HEK293 (cell line): ENCODE results near the gene HMCN1.

Source experiments
- CTCF ChIA-PET: fragments of 350-600 bp; formaldehyde crosslinking; extraction: SDS; loops from one replicate; lab custom pipeline; 2021; ENCODE audit warnings: antibody characterized with exemption; lab: Yijun Ruan, JAX
- POLR2A ChIA-PET: fragments of 300-600 bp; formaldehyde crosslinking; extraction: SDS; loops from one replicate; lab custom pipeline; 2020; ENCODE audit warnings: antibody characterized with exemption, inconsistent platforms; lab: Yijun Ruan, JAX
- H3K27ac ChIP-seq: fragments of 200-500 bp; sonication (Bioruptor generic); 2 replicates; pipeline ENCODE4 v1.5.1; 2014; ENCODE audit warnings: low read depth, low read length, control low read depth, inconsistent platforms; ENCODE audit errors: extremely low read depth
- H3K36me3 ChIP-seq, 2 experiments: fragments of 200-500 bp in 1 of 2; sonication (Bioruptor generic) in 1 of 2; 1 replicate in 1 of 2; 2 replicates in 1 of 2; pipeline ENCODE4 v1.5.1; 2014 to 2017; ENCODE audit warnings: inconsistent platforms in 2 of 2, low read length in 2 of 2; ENCODE audit not compliant: control insufficient read depth in 2 of 2, insufficient read depth in 1 of 2
- H3K4me1 ChIP-seq: fragments of 200-500 bp; sonication (Bioruptor generic); 2 replicates; pipeline ENCODE4 v1.5.1; 2014; ENCODE audit warnings: mild to moderate bottlenecking, low read length, inconsistent platforms; ENCODE audit not compliant: control insufficient read depth, insufficient read depth
- H3K4me3 ChIP-seq: 2 replicates; pipeline ENCODE4 v1.5.1; 2011; ENCODE audit warnings: low read depth, mild to moderate bottlenecking, control low read depth, low read length, moderate library complexity
- H3K9me3 ChIP-seq: fragments of 200-500 bp; sonication (Bioruptor generic); 2 replicates; pipeline ENCODE4 v1.5.1; 2014; ENCODE audit warnings: low read depth, low read length, inconsistent platforms; ENCODE audit not compliant: control insufficient read depth, insufficient read depth
- BCL11A ChIP-seq: fragments of 450-650 bp; formaldehyde crosslinking; IDR thresholded peaks from 2 replicates; pipeline ENCODE4 v1.5.1; 2016; ENCODE audit warnings: low read depth, missing biosample characterization, missing genetic modification characterization
- EGR2 ChIP-seq: fragments of 450-650 bp; formaldehyde crosslinking; IDR thresholded peaks from 2 replicates; pipeline ENCODE4 v1.5.1; 2016; ENCODE audit warnings: low read depth, missing biosample characterization, missing genetic modification characterization
- FEZF1 ChIP-seq: fragments of 450-650 bp; formaldehyde crosslinking; IDR thresholded peaks from 2 replicates; pipeline ENCODE4 v1.5.1; 2016; ENCODE audit warnings: missing biosample characterization, missing genetic modification characterization
- GLIS1 ChIP-seq: fragments of 450-650 bp; formaldehyde crosslinking; IDR thresholded peaks from 2 replicates; pipeline ENCODE4 v1.5.1; 2016; ENCODE audit warnings: missing biosample characterization, missing genetic modification characterization
- TRIM28 ChIP-seq: IDR thresholded peaks from 2 replicates; pipeline ENCODE4 v1.6.1; 2011; ENCODE audit warnings: low read length, control low read depth, borderline replicate concordance
- ZBTB8A ChIP-seq: fragments of 450-650 bp; formaldehyde crosslinking; IDR thresholded peaks from 2 replicates; pipeline ENCODE4 v1.5.1; 2016; ENCODE audit warnings: missing biosample characterization, missing genetic modification characterization
- ZIC2 ChIP-seq: fragments of 450-650 bp; formaldehyde crosslinking; IDR thresholded peaks from 2 replicates; pipeline ENCODE4 v1.5.1; 2016; ENCODE audit warnings: missing biosample characterization, missing genetic modification characterization
- ZNF138 ChIP-seq: fragments of 450-650 bp; formaldehyde crosslinking; IDR thresholded peaks from 2 replicates; pipeline ENCODE4 v1.5.1; 2016; ENCODE audit warnings: missing biosample characterization, missing genetic modification characterization, borderline replicate concordance
- ZNF248 ChIP-seq: fragments of 450-650 bp; formaldehyde crosslinking; IDR thresholded peaks from 2 replicates; pipeline ENCODE4 v1.5.1; 2017; ENCODE audit warnings: missing biosample characterization, missing genetic modification characterization
- ZNF416 ChIP-seq: fragments of 450-650 bp; formaldehyde crosslinking; IDR thresholded peaks from 2 replicates; pipeline ENCODE4 v1.5.1; 2016; ENCODE audit warnings: missing biosample characterization, missing genetic modification characterization
- ZNF561 ChIP-seq: fragments of 450-650 bp; IDR thresholded peaks from 2 replicates; pipeline ENCODE4 v1.5.1; 2018; ENCODE audit warnings: missing biosample characterization, missing genetic modification characterization, borderline replicate concordance
- ZNF600 ChIP-seq: fragments of 450-650 bp; formaldehyde crosslinking; IDR thresholded peaks from 2 replicates; pipeline ENCODE4 v1.5.1; 2016; ENCODE audit warnings: missing biosample characterization, missing genetic modification characterization
- ZNF843 ChIP-seq: fragments of 450-650 bp; formaldehyde crosslinking; IDR thresholded peaks from 2 replicates; pipeline ENCODE4 v1.5.1; 2016; ENCODE audit warnings: missing biosample characterization, missing genetic modification characterization
- TF ChIP-seq, protein P1 (sequence below): fragments of 450-650 bp; formaldehyde crosslinking; IDR thresholded peaks from 2 replicates; pipeline ENCODE4 v1.5.1; 2016; ENCODE audit warnings: missing biosample characterization, missing genetic modification characterization, low read depth
- TF ChIP-seq, protein P2 (sequence below): fragments of 450-650 bp; formaldehyde crosslinking; IDR thresholded peaks from 2 replicates; pipeline ENCODE4 v1.5.1; 2016; ENCODE audit warnings: missing biosample characterization, missing genetic modification characterization
- TF ChIP-seq, protein P3 (sequence below): fragments of 450-650 bp; formaldehyde crosslinking; IDR thresholded peaks from 2 replicates; pipeline ENCODE4 v1.5.1; 2016; ENCODE audit warnings: missing biosample characterization, missing genetic modification characterization, borderline replicate concordance
- TF ChIP-seq, protein P4 (sequence below): fragments of 450-650 bp; IDR thresholded peaks from 2 replicates; pipeline ENCODE4 v1.5.1; 2018; ENCODE audit warnings: missing biosample characterization, mild to moderate bottlenecking, missing genetic modification characterization
- TF ChIP-seq, protein P5 (sequence below): fragments of 450-650 bp; formaldehyde crosslinking; IDR thresholded peaks from 2 replicates; pipeline ENCODE4 v1.5.1; 2017; ENCODE audit warnings: missing biosample characterization, missing genetic modification characterization
- TF ChIP-seq, protein P6 (sequence below): fragments of 450-650 bp; formaldehyde crosslinking; IDR thresholded peaks from 2 replicates; pipeline ENCODE4 v1.5.1; 2016; ENCODE audit warnings: missing biosample characterization, missing genetic modification characterization

Gene HMCN1

DNA sequence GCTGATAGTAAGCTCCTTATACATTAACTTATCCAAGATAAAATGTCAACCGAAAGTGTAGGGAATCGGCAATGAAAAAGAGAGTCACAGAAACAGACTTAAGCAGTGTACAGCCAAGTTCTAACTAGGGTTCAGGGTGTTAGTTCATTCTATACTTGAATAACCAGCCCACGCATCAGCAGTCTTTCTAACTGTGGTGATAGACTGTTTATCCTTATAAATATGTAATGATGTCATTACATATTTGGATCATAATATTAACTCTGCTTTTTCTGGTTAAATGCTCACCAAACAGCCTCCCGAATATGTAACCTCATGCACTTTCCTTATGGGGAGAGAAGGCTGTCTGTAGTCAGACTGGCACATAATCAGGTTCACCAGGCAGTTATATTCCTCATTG, 11.0 kb downstream of the HMCN1 start:
- CTCF ChIA-PET = no interaction called here
- Histone ChIP-seq H3K4me3 (no peak overlapping the region), H3K4me1 (no peaks in the 10 kb centered on the region), H3K9me3 (no peaks in the 10 kb centered on the region), H3K36me3 (no peaks in the 10 kb centered on the region)
- POLR2A ChIA-PET = no interaction called here
- TF ChIP-seq ZNF843 = no peak
- TF ChIP-seq, protein P1, sequence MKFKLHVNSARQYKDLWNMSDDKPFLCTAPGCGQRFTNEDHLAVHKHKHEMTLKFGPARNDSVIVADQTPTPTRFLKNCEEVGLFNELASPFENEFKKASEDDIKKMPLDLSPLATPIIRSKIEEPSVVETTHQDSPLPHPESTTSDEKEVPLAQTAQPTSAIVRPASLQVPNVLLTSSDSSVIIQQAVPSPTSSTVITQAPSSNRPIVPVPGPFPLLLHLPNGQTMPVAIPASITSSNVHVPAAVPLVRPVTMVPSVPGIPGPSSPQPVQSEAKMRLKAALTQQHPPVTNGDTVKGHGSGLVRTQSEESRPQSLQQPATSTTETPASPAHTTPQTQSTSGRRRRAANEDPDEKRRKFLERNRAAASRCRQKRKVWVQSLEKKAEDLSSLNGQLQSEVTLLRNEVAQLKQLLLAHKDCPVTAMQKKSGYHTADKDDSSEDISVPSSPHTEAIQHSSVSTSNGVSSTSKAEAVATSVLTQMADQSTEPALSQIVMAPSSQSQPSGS (tag by site-specific recombination) = peak; percentile 52; the same call in 1 of the 2 replicates
- TF ChIP-seq, all 188 proteins: peak for 1
- no peak overlapping the region for H3K27ac ChIP-seq

DNA sequence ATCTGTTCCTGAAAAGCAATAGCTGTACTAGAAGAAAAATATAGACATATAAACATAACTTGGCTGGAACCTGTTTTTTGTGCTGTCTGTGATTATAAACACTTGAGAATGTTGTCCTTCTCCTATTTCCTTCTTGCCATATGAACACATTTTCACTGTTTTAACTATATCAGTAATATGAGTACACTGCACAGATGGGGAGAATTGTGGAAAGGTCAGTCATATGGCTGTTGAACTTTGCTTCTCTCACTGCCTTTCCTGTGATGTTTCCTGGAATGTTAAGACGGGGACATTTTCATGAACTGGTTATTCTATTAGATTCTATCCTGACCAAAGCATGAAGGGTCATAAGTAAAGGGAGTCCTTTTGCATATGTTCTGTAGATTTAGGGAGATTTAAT, 24.9 kb downstream of the HMCN1 start:
- TF ChIP-seq EGR2 (tag by site-specific recombination) (no peak), ZNF416 (no peak), ZNF561 (tag by site-specific recombination) (no peak), ZIC2 (tag by site-specific recombination) (no peak), ZNF138 (tag by site-specific recombination) (no peak)
- TF ChIP-seq, protein P2, sequence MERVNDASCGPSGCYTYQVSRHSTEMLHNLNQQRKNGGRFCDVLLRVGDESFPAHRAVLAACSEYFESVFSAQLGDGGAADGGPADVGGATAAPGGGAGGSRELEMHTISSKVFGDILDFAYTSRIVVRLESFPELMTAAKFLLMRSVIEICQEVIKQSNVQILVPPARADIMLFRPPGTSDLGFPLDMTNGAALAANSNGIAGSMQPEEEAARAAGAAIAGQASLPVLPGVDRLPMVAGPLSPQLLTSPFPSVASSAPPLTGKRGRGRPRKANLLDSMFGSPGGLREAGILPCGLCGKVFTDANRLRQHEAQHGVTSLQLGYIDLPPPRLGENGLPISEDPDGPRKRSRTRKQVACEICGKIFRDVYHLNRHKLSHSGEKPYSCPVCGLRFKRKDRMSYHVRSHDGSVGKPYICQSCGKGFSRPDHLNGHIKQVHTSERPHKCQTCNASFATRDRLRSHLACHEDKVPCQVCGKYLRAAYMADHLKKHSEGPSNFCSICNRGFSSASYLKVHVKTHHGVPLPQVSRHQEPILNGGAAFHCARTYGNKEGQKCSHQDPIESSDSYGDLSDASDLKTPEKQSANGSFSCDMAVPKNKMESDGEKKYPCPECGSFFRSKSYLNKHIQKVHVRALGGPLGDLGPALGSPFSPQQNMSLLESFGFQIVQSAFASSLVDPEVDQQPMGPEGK (tag by site-specific recombination) = no peak
- TF ChIP-seq, protein P3, sequence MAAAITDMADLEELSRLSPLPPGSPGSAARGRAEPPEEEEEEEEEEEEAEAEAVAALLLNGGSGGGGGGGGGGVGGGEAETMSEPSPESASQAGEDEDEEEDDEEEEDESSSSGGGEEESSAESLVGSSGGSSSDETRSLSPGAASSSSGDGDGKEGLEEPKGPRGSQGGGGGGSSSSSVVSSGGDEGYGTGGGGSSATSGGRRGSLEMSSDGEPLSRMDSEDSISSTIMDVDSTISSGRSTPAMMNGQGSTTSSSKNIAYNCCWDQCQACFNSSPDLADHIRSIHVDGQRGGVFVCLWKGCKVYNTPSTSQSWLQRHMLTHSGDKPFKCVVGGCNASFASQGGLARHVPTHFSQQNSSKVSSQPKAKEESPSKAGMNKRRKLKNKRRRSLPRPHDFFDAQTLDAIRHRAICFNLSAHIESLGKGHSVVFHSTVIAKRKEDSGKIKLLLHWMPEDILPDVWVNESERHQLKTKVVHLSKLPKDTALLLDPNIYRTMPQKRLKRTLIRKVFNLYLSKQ (tag by site-specific recombination) = no peak
- TF ChIP-seq, protein P4, sequence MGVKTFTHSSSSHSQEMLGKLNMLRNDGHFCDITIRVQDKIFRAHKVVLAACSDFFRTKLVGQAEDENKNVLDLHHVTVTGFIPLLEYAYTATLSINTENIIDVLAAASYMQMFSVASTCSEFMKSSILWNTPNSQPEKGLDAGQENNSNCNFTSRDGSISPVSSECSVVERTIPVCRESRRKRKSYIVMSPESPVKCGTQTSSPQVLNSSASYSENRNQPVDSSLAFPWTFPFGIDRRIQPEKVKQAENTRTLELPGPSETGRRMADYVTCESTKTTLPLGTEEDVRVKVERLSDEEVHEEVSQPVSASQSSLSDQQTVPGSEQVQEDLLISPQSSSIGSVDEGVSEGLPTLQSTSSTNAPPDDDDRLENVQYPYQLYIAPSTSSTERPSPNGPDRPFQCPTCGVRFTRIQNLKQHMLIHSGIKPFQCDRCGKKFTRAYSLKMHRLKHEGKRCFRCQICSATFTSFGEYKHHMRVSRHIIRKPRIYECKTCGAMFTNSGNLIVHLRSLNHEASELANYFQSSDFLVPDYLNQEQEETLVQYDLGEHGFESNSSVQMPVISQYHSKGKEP = no peak
- TF ChIP-seq, protein P5, sequence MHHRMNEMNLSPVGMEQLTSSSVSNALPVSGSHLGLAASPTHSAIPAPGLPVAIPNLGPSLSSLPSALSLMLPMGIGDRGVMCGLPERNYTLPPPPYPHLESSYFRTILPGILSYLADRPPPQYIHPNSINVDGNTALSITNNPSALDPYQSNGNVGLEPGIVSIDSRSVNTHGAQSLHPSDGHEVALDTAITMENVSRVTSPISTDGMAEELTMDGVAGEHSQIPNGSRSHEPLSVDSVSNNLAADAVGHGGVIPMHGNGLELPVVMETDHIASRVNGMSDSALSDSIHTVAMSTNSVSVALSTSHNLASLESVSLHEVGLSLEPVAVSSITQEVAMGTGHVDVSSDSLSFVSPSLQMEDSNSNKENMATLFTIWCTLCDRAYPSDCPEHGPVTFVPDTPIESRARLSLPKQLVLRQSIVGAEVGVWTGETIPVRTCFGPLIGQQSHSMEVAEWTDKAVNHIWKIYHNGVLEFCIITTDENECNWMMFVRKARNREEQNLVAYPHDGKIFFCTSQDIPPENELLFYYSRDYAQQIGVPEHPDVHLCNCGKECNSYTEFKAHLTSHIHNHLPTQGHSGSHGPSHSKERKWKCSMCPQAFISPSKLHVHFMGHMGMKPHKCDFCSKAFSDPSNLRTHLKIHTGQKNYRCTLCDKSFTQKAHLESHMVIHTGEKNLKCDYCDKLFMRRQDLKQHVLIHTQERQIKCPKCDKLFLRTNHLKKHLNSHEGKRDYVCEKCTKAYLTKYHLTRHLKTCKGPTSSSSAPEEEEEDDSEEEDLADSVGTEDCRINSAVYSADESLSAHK (tag by site-specific recombination) = no peak
- Histone ChIP-seq H3K4me3 (no peak overlapping the region), H3K4me1 (no peaks in the 10 kb centered on the region), H3K9me3 (no peaks in the 10 kb centered on the region), H3K27ac (no peak overlapping the region), H3K36me3 (no peaks in the 10 kb centered on the region)
- ChIA-PET CTCF (no interaction called here), POLR2A (no interaction called here)

DNA sequence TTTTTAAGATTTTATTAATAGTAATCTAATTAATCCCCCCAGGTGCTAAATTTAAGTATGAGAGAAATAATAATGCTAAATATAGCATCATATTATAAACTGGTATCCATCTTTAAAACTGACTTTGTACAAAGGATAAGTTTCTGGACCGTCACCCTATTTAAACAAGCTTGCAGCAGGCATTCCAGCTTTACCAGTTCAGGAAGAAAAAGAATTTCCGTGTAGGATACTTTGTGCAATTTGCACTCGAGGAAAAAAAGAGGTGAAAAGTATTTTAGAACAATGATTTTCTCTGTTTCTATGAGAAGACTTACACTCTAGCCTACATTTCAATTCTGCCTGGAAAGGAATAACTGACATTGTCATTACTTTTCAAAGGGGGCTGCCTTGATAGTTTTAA, 27.6 kb downstream of the HMCN1 start:
- Histone ChIP-seq H3K9me3 (no peaks in the 10 kb centered on the region), H3K4me1 (no peaks in the 10 kb centered on the region), H3K36me3 (no peaks in the 10 kb centered on the region), H3K27ac (no peak overlapping the region), H3K4me3 (no peak overlapping the region)
- POLR2A ChIA-PET = no interaction called here
- CTCF ChIA-PET = interaction anchor here (1.9 kb wide), 1 partner anchor 12 kb away, joined by 6 read pairs; no protein-coding TSS in a partner anchor
- TF ChIP-seq EGR2 (tag by site-specific recombination) = no peak
- TF ChIP-seq ZNF248 (tag by site-specific recombination) = no peak
- TF ChIP-seq ZNF600 (tag by site-specific recombination) = no peak
- no peak for TF ChIP-seq FEZF1 (tag by site-specific recombination)
- TF ChIP-seq, protein P6, sequence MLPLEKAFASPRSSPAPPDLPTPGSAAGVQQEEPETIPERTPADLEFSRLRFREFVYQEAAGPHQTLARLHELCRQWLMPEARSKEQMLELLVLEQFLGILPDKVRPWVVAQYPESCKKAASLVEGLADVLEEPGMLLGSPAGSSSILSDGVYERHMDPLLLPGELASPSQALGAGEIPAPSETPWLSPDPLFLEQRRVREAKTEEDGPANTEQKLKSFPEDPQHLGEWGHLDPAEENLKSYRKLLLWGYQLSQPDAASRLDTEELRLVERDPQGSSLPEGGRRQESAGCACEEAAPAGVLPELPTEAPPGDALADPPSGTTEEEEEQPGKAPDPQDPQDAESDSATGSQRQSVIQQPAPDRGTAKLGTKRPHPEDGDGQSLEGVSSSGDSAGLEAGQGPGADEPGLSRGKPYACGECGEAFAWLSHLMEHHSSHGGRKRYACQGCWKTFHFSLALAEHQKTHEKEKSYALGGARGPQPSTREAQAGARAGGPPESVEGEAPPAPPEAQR (tag by site-specific recombination) = no peak
- TF ChIP-seq BCL11A = no peak
- TF ChIP-seq ZBTB8A (tag by site-specific recombination) = no peak
- no peak for TF ChIP-seq TRIM28
- no peak for TF ChIP-seq GLIS1 (tag by site-specific recombination)
